ENCODE data around the gene PSMB8. TPM values are rescaled to one million over a fixed set of nuclear protein-coding genes. Genes with fewer than 3 reads are reported as not detected.

PSMB8 gene
- total and polyA plus RNA-seq, 2 of the 8 experiments (the other 6 are each of a cell fraction or from before 2014, with no cell fraction given): 18.4 to 43.0 TPM

GRCh38 chr6:32814145-32814544 is 29.7 kb downstream of the PSMB8 start:
- H3K18ac ChIP-seq (ENCODE audit: extremely low read depth, low read length): no peak overlapping the region
- no peaks in the 10 kb centered on the region for H4K20me1 ChIP-seq (replicated peaks in 1 of 2; ENCODE audit: control insufficient read depth in 1 of 2, insufficient read depth in 2 of 2, low read length in 2 of 2)
- no peaks in the 10 kb centered on the region for H3K79me1 ChIP-seq (ENCODE audit: low read depth, low read length)
- H2BK12ac ChIP-seq (ENCODE audit: low read depth, low read length): no peak overlapping the region
- H3K23me2 ChIP-seq (ENCODE audit: low read depth, low read length): no peaks in the 10 kb centered on the region
- no peak overlapping the region for H3K9ac ChIP-seq (replicated peaks in 1 of 4; ENCODE audit: extremely low read depth in 1 of 4, low read depth in 3 of 4, low read length in 3 of 4)
- no peak overlapping the region for H3K4ac ChIP-seq (replicated peaks; ENCODE audit: insufficient read length, low read depth, low read length)
- H4K8ac ChIP-seq (ENCODE audit: extremely low read depth, insufficient read depth, low read length): no peak overlapping the region
- H3K4me1 ChIP-seq (replicated peaks in 1 of 4; ENCODE audit: control insufficient read depth in 3 of 4, insufficient read depth in 4 of 4, low read length in 3 of 4): no peaks in the 10 kb centered on the region
- H3K4me3 ChIP-seq (ENCODE audit: extremely low read depth in 1 of 4, insufficient read depth in 2 of 4, low read depth in 3 of 4, low read length in 4 of 4): no peak overlapping the region
- ChIA-PET CTCF (ENCODE audit: partially characterized antibody) (interaction anchor here (1.2 to 3.2 kb wide), 4 partner anchors 12 to 72 kb away, joined by 5 to 9 read pairs (median 7); partner anchors contain the start of gene TAP2), POLR2A (ENCODE audit: partially characterized antibody) (no interaction called here)
- 84% methylated on average over 2 of the region's 2 CpGs; no CpG with 5 or more reads in 1 of the 2 experiments for WGBS, 2 experiments (ENCODE audit: extremely low coverage in 1 of 2, insufficient coverage in 1 of 2, insufficient read length in 1 of 2, insufficient replicate concordance in 2 of 2, low coverage in 1 of 2, low lambda C conversion rate in 2 of 2, missing lambda C conversion rate in 1 of 2)
- DNase-seq (ENCODE audit: low read depth in 1 of 2, low spot score in 2 of 2): no peak
- H3K14ac ChIP-seq (ENCODE audit: insufficient read length): no peak overlapping the region
- H3K23ac ChIP-seq (ENCODE audit: insufficient read length): no peak overlapping the region
- H3K4me2 ChIP-seq (ENCODE audit: insufficient read depth in 1 of 2, low read depth in 2 of 2, low read length in 2 of 2): no peak overlapping the region
- H2BK5ac ChIP-seq (ENCODE audit: low read depth, low read length): no peak overlapping the region
- H3K36me3 ChIP-seq (ENCODE audit: control insufficient read depth in 2 of 4, insufficient read depth in 4 of 4, low read length in 3 of 4): no peaks in the 10 kb centered on the region
- H3K27ac ChIP-seq (ENCODE audit: low read depth, low read length): no peak overlapping the region
- no peak overlapping the region for H2BK20ac ChIP-seq (ENCODE audit: low read length)
- H3K27me3 ChIP-seq (replicated peaks in 1 of 4; ENCODE audit: control insufficient read depth in 3 of 4, extremely low read depth in 1 of 4, insufficient read depth in 3 of 4, low read length in 3 of 4): no peaks in the 10 kb centered on the region
- H3K56ac ChIP-seq (replicated peaks; ENCODE audit: insufficient read length, low read depth, low read length): no peak overlapping the region
- no peak overlapping the region for H2AK5ac ChIP-seq (ENCODE audit: low read depth, low read length)
- no peak for FAIRE-seq
- H4K91ac ChIP-seq (replicated peaks; ENCODE audit: insufficient read length, low read length): no peak overlapping the region
- no peak overlapping the region for H2AFZ ChIP-seq (ENCODE audit: low read length)
- H3K9me3 ChIP-seq (ENCODE audit: insufficient read depth in 2 of 2, low read depth in 1 of 2, low read length in 1 of 2): no peaks in the 10 kb centered on the region
- H4K5ac ChIP-seq (ENCODE audit: insufficient read length, low read depth, low read length): no peak overlapping the region
- no peak overlapping the region for H2BK120ac ChIP-seq (replicated peaks; ENCODE audit: low read depth, low read length)
- no peaks in the 10 kb centered on the region for H3K79me2 ChIP-seq (ENCODE audit: control insufficient read depth in 1 of 2, insufficient read depth in 2 of 2, low read length in 2 of 2)
- H2BK15ac ChIP-seq (ENCODE audit: low read length): no peak overlapping the region
- TF ChIP-seq JUND (IDR thresholded peaks at IDR 0.05; ENCODE audit: low read length) (no peak), EZH2 (IDR thresholded peaks at IDR 0.05; ENCODE audit: low read depth, low read length, severe bottlenecking) (no peak), CREB1 (IDR thresholded peaks at IDR 0.05) (no peak), SRF (IDR thresholded peaks at IDR 0.05; ENCODE audit: low read depth, low read length) (no peak), ATF2 (IDR thresholded peaks at IDR 0.05; ENCODE audit: low read length) (no peak)
